SU-DHL-6 (cell line): Measurements from ENCODE around the gene KCNIP4.

ENCODE experiments used
- CTCF ChIP-seq: fragments of 200-600 bp; sonication (generic); IDR thresholded peaks from one replicate; pipeline ENCODE4 v1.5.1; 2017; ENCODE audit warnings: antibody characterized with exemption, mild to moderate bottlenecking, low read length, moderate library complexity; ENCODE audit not compliant: insufficient read depth, poor library complexity, severe bottlenecking
- EZH2phosphoT487 ChIP-seq: fragments of 200-600 bp; sonication (generic), shearing (Covaris generic); conservative IDR thresholded peaks from 2 replicates; pipeline ENCODE4 v1.6.1; 2018; ENCODE audit warnings: mild to moderate bottlenecking, antibody characterized with exemption, low read length, moderate library complexity, mixed read lengths

GRCh38 chr4:21848021-21848420 lies 100.6 kb downstream of the KCNIP4 start:
- no peak for TF ChIP-seq CTCF
- TF ChIP-seq EZH2phosphoT487, result no peak
